MM.1S (cell line): ENCODE measurements around the gene CSF1R.

Experiments
- DNase-seq: peaks from one replicate; pipeline ENCODE4 v3.0.0-alpha.2; 2015
- H2AFZ ChIP-seq: fragments of 300-600 bp; sonication (generic); 2 replicates; pipeline ENCODE4 v1.6.0; 2016; ENCODE audit warnings: antibody characterized with exemption, low read length
- H3F3A ChIP-seq: fragments of 300-600 bp; sonication (generic); 2 replicates; pipeline ENCODE4 v1.6.1; 2016; ENCODE audit warnings: mild to moderate bottlenecking, antibody characterized with exemption, low read length, moderate library complexity, mixed read lengths; ENCODE audit not compliant: insufficient read depth
- H3K27ac ChIP-seq: fragments of 300-600 bp; sonication (generic); 2 replicates; pipeline ENCODE4 v1.5.1; 2016; ENCODE audit warnings: mild to moderate bottlenecking, low read length
- H3K27me3 ChIP-seq: fragments of 300-600 bp; sonication (generic); replicated peaks from 2 replicates; pipeline ENCODE4 v1.6.0; 2016; ENCODE audit warnings: low read length; ENCODE audit not compliant: insufficient read depth
- H3K36me3 ChIP-seq: fragments of 300-600 bp; sonication (generic); replicated peaks from 2 replicates; pipeline ENCODE4 v1.6.1; 2016; ENCODE audit warnings: mild to moderate bottlenecking, low read length, mixed read lengths; ENCODE audit not compliant: insufficient read depth
- H3K4me1 ChIP-seq: fragments of 300-600 bp; sonication (generic); 2 replicates; pipeline ENCODE4 v1.6.1; 2016; ENCODE audit warnings: low read length, mixed read lengths
- H3K4me2 ChIP-seq: fragments of 300-600 bp; sonication (generic); 2 replicates; pipeline ENCODE4 v1.6.0; 2016; ENCODE audit warnings: low read depth, low read length
- H3K4me3 ChIP-seq: fragments of 300-600 bp; sonication (generic); 2 replicates; pipeline ENCODE4 v1.5.1; 2016; ENCODE audit warnings: low read length, mixed read lengths
- H3K79me2 ChIP-seq: fragments of 300-600 bp; sonication (generic); 2 replicates; pipeline ENCODE4 v1.6.1; 2016; ENCODE audit warnings: mixed run types, low read length, mixed read lengths
- H3K9ac ChIP-seq: fragments of 300-600 bp; sonication (generic); 2 replicates; pipeline ENCODE4 v1.6.1; 2016; ENCODE audit warnings: low read length, mixed read lengths
- H3K9me2 ChIP-seq: fragments of 300-600 bp; sonication (generic); replicated peaks from 2 replicates; pipeline ENCODE4 v1.6.1; 2016; ENCODE audit warnings: mild to moderate bottlenecking, low read length, mixed read lengths; ENCODE audit not compliant: insufficient read depth
- H3K9me3 ChIP-seq: fragments of 300-600 bp; sonication (generic); replicated peaks from 2 replicates; pipeline ENCODE4 v1.6.1; 2016; ENCODE audit warnings: mild to moderate bottlenecking, low read length, mixed read lengths; ENCODE audit not compliant: insufficient read depth
- H4K20me1 ChIP-seq: fragments of 300-600 bp; sonication (generic); 2 replicates; pipeline ENCODE4 v1.6.1; 2016; ENCODE audit warnings: mild to moderate bottlenecking, low read length, moderate library complexity, mixed read lengths; ENCODE audit not compliant: insufficient read depth
- CTCF ChIP-seq: fragments of 300-600 bp; sonication (generic); IDR thresholded peaks from 2 replicates; pipeline ENCODE4 v1.5.1; 2016; ENCODE audit warnings: antibody characterized with exemption, low read length, mixed read lengths
- EZH2 ChIP-seq: fragments of 300-600 bp; sonication (generic); optimal IDR thresholded peaks from 2 replicates; pipeline ENCODE3; 2017; ENCODE audit warnings: low read depth, mild to moderate bottlenecking, antibody characterized with exemption, low read length, mixed read lengths
- EZH2phosphoT487 ChIP-seq: fragments of 300-600 bp; sonication (generic); IDR thresholded peaks from 2 replicates; pipeline ENCODE4 v1.6.1; 2018; ENCODE audit warnings: antibody characterized with exemption, low read length

The CSF1R gene

GRCh38 chr5:150043657-150044328 is 42.6 kb downstream of the CSF1R start:
- Histone ChIP-seq H3K4me3 (no peak overlapping the region), H3K36me3 (peaks cover 15% of the 10 kb centered on the region), H3K27me3 (no peaks in the 10 kb centered on the region), H3K4me1 (no peaks in the 10 kb centered on the region), H3K9me3 (no peaks in the 10 kb centered on the region), H3K9ac (no peak overlapping the region), H3K27ac (no peak overlapping the region), H2AFZ (no peak overlapping the region), H3K4me2 (no peak overlapping the region), H3K79me2 (0 out of 2 replicates have a peak, but pooled peaks cover 4% of the 10 kb centered on the region), H4K20me1 (no peaks in the 10 kb centered on the region), H3K9me2 (no peaks in the 10 kb centered on the region), H3F3A (no peaks in the 10 kb centered on the region; the same call in 1 of the 2 replicates)
- TF ChIP-seq EZH2phosphoT487, result no peak
- TF ChIP-seq CTCF, result no peak
- TF ChIP-seq EZH2, result no peak
- no peak for DNase-seq

GRCh38 chr5:150042459-150042858 is 43.9 kb downstream of the CSF1R start:
- no peaks in the 10 kb centered on the region for H3K4me1 ChIP-seq
- H3F3A ChIP-seq, result no peaks in the 10 kb centered on the region; the same call in 1 of the 2 replicates
- TF ChIP-seq EZH2phosphoT487 (no peak), EZH2 (no peak), CTCF (no peak)
- no peak overlapping the region for H3K4me2 ChIP-seq
- H3K27ac ChIP-seq, result no peak overlapping the region
- peaks cover 8% of the 10 kb centered on the region; the same call in 1 of the 2 replicates for H3K79me2 ChIP-seq
- DNase-seq, result no peak
- H3K27me3 ChIP-seq, result no peaks in the 10 kb centered on the region
- no peak overlapping the region for H3K4me3 ChIP-seq
- peaks cover 16% of the 10 kb centered on the region for H3K36me3 ChIP-seq
- H3K9me3 ChIP-seq, result no peaks in the 10 kb centered on the region
- H2AFZ ChIP-seq, result no peak overlapping the region
- no peak overlapping the region for H3K9ac ChIP-seq
- no peaks in the 10 kb centered on the region for H4K20me1 ChIP-seq
- no peaks in the 10 kb centered on the region for H3K9me2 ChIP-seq

- Histone ChIP-seq H4K20me1 (no peaks in the 10 kb centered on the region), H3K36me3 (peaks cover 9% of the 10 kb centered on the region), H3F3A (peaks cover 8% of the 10 kb centered on the region; the same call in 1 of the 2 replicates)
Measured at GRCh38 chr5:150038547-150038946, 47.8 kb downstream of the CSF1R start.

More at GRCh38 chr5:150038547-150038946, 47.8 kb downstream of the CSF1R start:
- no peak overlapping the region for H3K4me3 ChIP-seq
- no peak overlapping the region for H2AFZ ChIP-seq
- peaks cover 8% of the 10 kb centered on the region; the same call in 1 of the 2 replicates for H3K79me2 ChIP-seq
- no peaks in the 10 kb centered on the region for H3K9me3 ChIP-seq
- peaks cover 22% of the 10 kb centered on the region for H3K4me1 ChIP-seq
- no peaks in the 10 kb centered on the region for H3K27me3 ChIP-seq
- H3K9me2 ChIP-seq, result no peaks in the 10 kb centered on the region
- H3K4me2 ChIP-seq, result no peak overlapping the region
- no peak overlapping the region for H3K27ac ChIP-seq
- TF ChIP-seq EZH2 (no peak), CTCF (no peak), EZH2phosphoT487 (no peak)
- no peak for DNase-seq
- H3K9ac ChIP-seq, result no peak overlapping the region
